MM.1S (cell line): ENCODE results near the gene LMCD1.

Source experiments
- DNase-seq: peaks from one replicate; pipeline ENCODE4 v3.0.0-alpha.2; 2015
- H2AFZ ChIP-seq: fragments of 300-600 bp; sonication (generic); 2 replicates; pipeline ENCODE4 v1.6.0; 2016; ENCODE audit warnings: antibody characterized with exemption, low read length
- H3F3A ChIP-seq: fragments of 300-600 bp; sonication (generic); 2 replicates; pipeline ENCODE4 v1.6.1; 2016; ENCODE audit warnings: mild to moderate bottlenecking, antibody characterized with exemption, low read length, moderate library complexity, mixed read lengths; ENCODE audit not compliant: insufficient read depth
- H3K27ac ChIP-seq: fragments of 300-600 bp; sonication (generic); 2 replicates; pipeline ENCODE4 v1.5.1; 2016; ENCODE audit warnings: mild to moderate bottlenecking, low read length
- H3K27me3 ChIP-seq: fragments of 300-600 bp; sonication (generic); replicated peaks from 2 replicates; pipeline ENCODE4 v1.6.0; 2016; ENCODE audit warnings: low read length; ENCODE audit not compliant: insufficient read depth
- H3K36me3 ChIP-seq: fragments of 300-600 bp; sonication (generic); replicated peaks from 2 replicates; pipeline ENCODE4 v1.6.1; 2016; ENCODE audit warnings: mild to moderate bottlenecking, low read length, mixed read lengths; ENCODE audit not compliant: insufficient read depth
- H3K4me1 ChIP-seq: fragments of 300-600 bp; sonication (generic); 2 replicates; pipeline ENCODE4 v1.6.1; 2016; ENCODE audit warnings: low read length, mixed read lengths
- H3K4me2 ChIP-seq: fragments of 300-600 bp; sonication (generic); 2 replicates; pipeline ENCODE4 v1.6.0; 2016; ENCODE audit warnings: low read depth, low read length
- H3K4me3 ChIP-seq: fragments of 300-600 bp; sonication (generic); 2 replicates; pipeline ENCODE4 v1.5.1; 2016; ENCODE audit warnings: low read length, mixed read lengths
- H3K79me2 ChIP-seq: fragments of 300-600 bp; sonication (generic); 2 replicates; pipeline ENCODE4 v1.6.1; 2016; ENCODE audit warnings: mixed run types, low read length, mixed read lengths
- H3K9ac ChIP-seq: fragments of 300-600 bp; sonication (generic); 2 replicates; pipeline ENCODE4 v1.6.1; 2016; ENCODE audit warnings: low read length, mixed read lengths
- H3K9me2 ChIP-seq: fragments of 300-600 bp; sonication (generic); replicated peaks from 2 replicates; pipeline ENCODE4 v1.6.1; 2016; ENCODE audit warnings: mild to moderate bottlenecking, low read length, mixed read lengths; ENCODE audit not compliant: insufficient read depth
- H3K9me3 ChIP-seq: fragments of 300-600 bp; sonication (generic); replicated peaks from 2 replicates; pipeline ENCODE4 v1.6.1; 2016; ENCODE audit warnings: mild to moderate bottlenecking, low read length, mixed read lengths; ENCODE audit not compliant: insufficient read depth
- H4K20me1 ChIP-seq: fragments of 300-600 bp; sonication (generic); 2 replicates; pipeline ENCODE4 v1.6.1; 2016; ENCODE audit warnings: mild to moderate bottlenecking, low read length, moderate library complexity, mixed read lengths; ENCODE audit not compliant: insufficient read depth
- EZH2 ChIP-seq: fragments of 300-600 bp; sonication (generic); optimal IDR thresholded peaks from 2 replicates; pipeline ENCODE3; 2017; ENCODE audit warnings: low read depth, mild to moderate bottlenecking, antibody characterized with exemption, low read length, mixed read lengths
- EZH2phosphoT487 ChIP-seq: fragments of 300-600 bp; sonication (generic); IDR thresholded peaks from 2 replicates; pipeline ENCODE4 v1.6.1; 2018; ENCODE audit warnings: antibody characterized with exemption, low read length
- TF ChIP-seq, protein P1 (sequence below): fragments of 300-600 bp; sonication (generic); IDR thresholded peaks from 2 replicates; pipeline ENCODE4 v1.5.1; 2016; ENCODE audit warnings: antibody characterized with exemption, low read length, mixed read lengths

LMCD1 gene

DNA sequence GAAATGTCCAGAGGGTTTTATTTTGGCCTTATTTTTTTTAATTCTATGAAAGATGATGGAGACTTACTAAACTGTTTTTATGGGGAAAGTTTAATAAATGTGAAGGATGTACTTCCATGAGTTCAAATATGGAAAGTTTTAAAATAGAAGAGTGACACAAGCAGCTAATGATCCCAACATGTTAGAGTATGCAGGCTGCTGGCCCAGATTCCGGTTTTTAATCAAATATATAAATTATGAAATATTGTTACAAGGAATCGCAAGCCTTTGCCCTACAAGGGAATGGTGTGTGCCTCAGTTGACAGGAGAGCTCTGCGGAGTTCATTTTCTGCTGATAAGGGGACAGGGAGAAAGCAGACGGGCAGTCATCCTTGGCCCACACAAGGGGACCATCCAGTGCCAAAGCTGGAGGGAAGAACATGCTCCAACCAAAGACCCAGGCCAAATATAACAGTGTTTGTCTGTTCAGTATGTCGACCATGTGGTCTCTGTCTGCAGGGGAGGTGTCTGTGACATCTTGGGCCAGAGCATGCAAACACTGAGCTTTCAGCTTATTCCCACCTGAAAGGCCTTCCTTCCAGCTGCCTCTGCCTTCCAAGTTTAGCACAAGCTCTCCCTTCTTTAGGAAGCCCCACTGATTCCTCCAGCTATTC, 73.2 kb downstream of the LMCD1 start:
- no peaks in the 10 kb centered on the region for H3K27me3 ChIP-seq
- H3F3A ChIP-seq, result no peaks in the 10 kb centered on the region
- H3K9me2 ChIP-seq, result no peaks in the 10 kb centered on the region
- no peak overlapping the region for H3K4me2 ChIP-seq
- H3K4me3 ChIP-seq, result no peak overlapping the region
- no peak for DNase-seq
- H3K9ac ChIP-seq, result no peak overlapping the region
- no peaks in the 10 kb centered on the region for H3K79me2 ChIP-seq
- H4K20me1 ChIP-seq, result no peaks in the 10 kb centered on the region
- H2AFZ ChIP-seq, result no peak overlapping the region
- TF ChIP-seq, protein P1, sequence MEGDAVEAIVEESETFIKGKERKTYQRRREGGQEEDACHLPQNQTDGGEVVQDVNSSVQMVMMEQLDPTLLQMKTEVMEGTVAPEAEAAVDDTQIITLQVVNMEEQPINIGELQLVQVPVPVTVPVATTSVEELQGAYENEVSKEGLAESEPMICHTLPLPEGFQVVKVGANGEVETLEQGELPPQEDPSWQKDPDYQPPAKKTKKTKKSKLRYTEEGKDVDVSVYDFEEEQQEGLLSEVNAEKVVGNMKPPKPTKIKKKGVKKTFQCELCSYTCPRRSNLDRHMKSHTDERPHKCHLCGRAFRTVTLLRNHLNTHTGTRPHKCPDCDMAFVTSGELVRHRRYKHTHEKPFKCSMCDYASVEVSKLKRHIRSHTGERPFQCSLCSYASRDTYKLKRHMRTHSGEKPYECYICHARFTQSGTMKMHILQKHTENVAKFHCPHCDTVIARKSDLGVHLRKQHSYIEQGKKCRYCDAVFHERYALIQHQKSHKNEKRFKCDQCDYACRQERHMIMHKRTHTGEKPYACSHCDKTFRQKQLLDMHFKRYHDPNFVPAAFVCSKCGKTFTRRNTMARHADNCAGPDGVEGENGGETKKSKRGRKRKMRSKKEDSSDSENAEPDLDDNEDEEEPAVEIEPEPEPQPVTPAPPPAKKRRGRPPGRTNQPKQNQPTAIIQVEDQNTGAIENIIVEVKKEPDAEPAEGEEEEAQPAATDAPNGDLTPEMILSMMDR, result no peak
- TF ChIP-seq EZH2phosphoT487, result no peak
- TF ChIP-seq EZH2, result no peak
- H3K27ac ChIP-seq, result no peak overlapping the region
- H3K4me1 ChIP-seq, result no peaks in the 10 kb centered on the region
- H3K9me3 ChIP-seq, result no peaks in the 10 kb centered on the region
- no peaks in the 10 kb centered on the region for H3K36me3 ChIP-seq

DNA sequence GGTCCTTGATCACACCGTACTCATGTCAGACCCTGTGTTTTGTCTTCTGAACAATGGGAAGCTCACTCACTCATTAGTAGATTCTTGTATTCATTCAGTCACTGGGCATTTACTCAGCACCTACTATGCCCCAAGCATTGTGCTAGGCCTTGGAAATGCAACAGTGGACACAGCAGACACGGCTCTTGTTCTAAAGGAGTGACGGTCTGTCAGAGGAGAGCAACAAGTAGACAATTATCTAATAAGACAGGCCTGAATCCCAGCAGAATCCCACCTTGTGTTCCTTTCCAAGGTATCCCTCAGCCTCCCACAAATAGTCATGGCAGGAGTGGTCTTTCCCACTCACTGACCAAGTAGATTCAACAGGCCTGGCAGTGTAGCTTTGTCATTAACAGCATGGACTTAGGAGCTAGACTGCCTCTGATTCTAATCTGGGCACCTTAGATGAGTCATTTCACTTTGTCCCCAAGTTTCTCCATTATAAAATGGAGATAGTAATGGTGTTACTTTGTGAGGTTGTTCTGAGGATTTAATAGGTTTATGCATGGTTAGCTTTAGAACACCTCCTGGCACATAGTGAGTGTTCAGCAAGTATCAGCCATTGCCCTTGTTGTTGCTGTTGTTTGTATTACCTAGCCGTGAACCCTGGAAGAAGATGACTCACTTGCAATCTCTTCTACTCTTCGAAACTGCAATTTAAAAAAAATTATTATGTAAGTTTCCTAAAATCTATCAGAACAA, 73.9 kb downstream of the LMCD1 start:
- Histone ChIP-seq H3F3A (no peaks in the 10 kb centered on the region), H3K4me1 (no peaks in the 10 kb centered on the region), H3K27me3 (no peaks in the 10 kb centered on the region), H3K9me2 (no peaks in the 10 kb centered on the region), H3K4me3 (no peak overlapping the region), H3K9ac (no peak overlapping the region), H3K9me3 (no peaks in the 10 kb centered on the region), H3K4me2 (no peak overlapping the region), H3K27ac (no peak overlapping the region), H3K79me2 (no peaks in the 10 kb centered on the region), H2AFZ (no peak overlapping the region), H3K36me3 (no peaks in the 10 kb centered on the region), H4K20me1 (no peaks in the 10 kb centered on the region)
- TF ChIP-seq, protein P1, result no peak
- no peak for TF ChIP-seq EZH2phosphoT487
- no peak for TF ChIP-seq EZH2
- no peak for DNase-seq

DNA sequence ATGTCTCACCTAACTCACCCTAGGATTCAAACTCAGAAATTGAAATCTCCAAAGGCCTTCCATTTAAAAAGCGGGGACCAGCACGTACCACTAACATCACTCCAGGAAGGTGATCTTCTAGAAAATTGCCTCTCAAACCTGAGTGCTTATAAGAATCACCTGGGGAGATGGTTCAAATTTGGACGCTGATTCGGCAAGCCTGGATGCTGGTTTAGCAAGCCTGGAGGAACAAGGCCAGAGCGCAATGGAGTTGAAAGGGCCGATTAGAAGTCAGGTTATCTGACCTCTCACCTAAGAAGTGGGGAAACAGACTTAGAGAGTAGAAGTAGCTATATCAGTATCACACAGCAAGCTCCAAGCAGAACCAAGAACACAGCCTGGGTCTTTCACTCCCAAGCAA, 74.8 kb downstream of the LMCD1 start:
- Histone ChIP-seq H3F3A (no peaks in the 10 kb centered on the region), H3K4me3 (no peak overlapping the region), H3K79me2 (no peaks in the 10 kb centered on the region), H3K27me3 (no peaks in the 10 kb centered on the region), H3K9me3 (no peaks in the 10 kb centered on the region), H3K36me3 (no peaks in the 10 kb centered on the region), H4K20me1 (no peaks in the 10 kb centered on the region), H3K9ac (no peak overlapping the region), H3K4me1 (no peaks in the 10 kb centered on the region), H3K4me2 (no peak overlapping the region), H2AFZ (no peak overlapping the region), H3K9me2 (no peaks in the 10 kb centered on the region), H3K27ac (no peak overlapping the region)
- no peak for TF ChIP-seq EZH2
- TF ChIP-seq EZH2phosphoT487, result no peak
- TF ChIP-seq, protein P1, result no peak
- no peak for DNase-seq
